ENCODE results near the gene CCNJL.

GRCh38 chr5:160353379-160353778, 41.0 kb upstream of the CCNJL start:
- no peak for TF ChIP-seq CTBP1 (IDR thresholded peaks at IDR 0.05; ENCODE audit: borderline replicate concordance)
- no peak for TF ChIP-seq FOXK2 (IDR thresholded peaks at IDR 0.05)
- no peak for TF ChIP-seq ELF4 (IDR thresholded peaks at IDR 0.05)
- TF ChIP-seq SP1 (IDR thresholded peaks at IDR 0.05) = no peak
- TF ChIP-seq BHLHE40 (IDR thresholded peaks at IDR 0.05; ENCODE audit: borderline replicate concordance) = no peak
- TF ChIP-seq PKNOX1 (IDR thresholded peaks at IDR 0.05) = peak; percentile 93
- TF ChIP-seq SUZ12 (IDR thresholded peaks at IDR 0.05) = no peak

Measured in HEK293T (cell line).